Mucosa of descending colon (tissue), 3 donors: ENCODE data around the gene ERBB2. TPM values are rescaled to one million over a fixed set of nuclear protein-coding genes. Genes with fewer than 3 reads are reported as not detected.
A peak's percentile ranks its signal among the peaks of the same experiment; 100 is the strongest.

Source experiments
- ATAC-seq: fragments of 200-7000 bp; cut with Tn5 transposase; one replicate; pipeline ENCODE4 v1.9.1; 2020; ENCODE audit warnings: mild to moderate bottlenecking, moderate library complexity
- DNase-seq, 3 donors: peaks; one replicate each; pipeline ENCODE4 v3.0.0-alpha.2; 2020
- H3K36me3 ChIP-seq: fragments of 200-600 bp; one replicate; pipeline ENCODE4 v1.8.0; 2021; ENCODE audit warnings: low read depth, mild to moderate bottlenecking
- H3K4me1 ChIP-seq: fragments of 200-600 bp; one replicate; pipeline ENCODE4 v1.8.0; 2021; ENCODE audit warnings: low read depth, mild to moderate bottlenecking
- H3K4me3 ChIP-seq: fragments of 200-600 bp; one replicate; pipeline ENCODE4 v1.8.0; 2021; ENCODE audit warnings: mild to moderate bottlenecking
- H3K9me3 ChIP-seq: fragments of 200-600 bp; one replicate; pipeline ENCODE4 v1.8.0; 2021; ENCODE audit warnings: mild to moderate bottlenecking
- CTCF ChIP-seq: fragments of 200-600 bp; IDR thresholded peaks from one replicate; pipeline ENCODE4 v1.8.0; 2022; ENCODE audit warnings: antibody characterized with exemption, mild to moderate bottlenecking
- intact Hi-C, 2 donors: fragments of 100-400 bp; cut with DNase I in 1 of 2; cut with micrococcal nuclease in 1 of 2; formaldehyde crosslinking; loops; one replicate each; pipeline versions ENCODE4 v1.11.0 to v1.11.1; 2022; cut with DNase I, micrococcal nuclease
- total RNA-seq, 3 donors: library from RNA; stranded (reverse); fragmentation: NEBNext Ultra II Directional in 2 of 3; extraction: Animal tissue kit (Norgen Biotek cat#: 25700) in 2 of 3; gene quantifications; one replicate each; pipeline versions ENCODE4 v1.2.1 to v1.2.4, GENCODE V29; 2021 to 2023
- donor health status: DM: no; HTN: no; CAD: no; lungs with moderate emphysema.
- donor health status: DM: no; HTN: no; CAD: no.
- donor health status: DM: no; HTN: yes; CAD: no.

ERBB2 gene
- total RNA-seq, 3 donors from 2014 or later = 104 to 284 (median 161) TPM

GRCh38 chr17:39653662-39654331 is 46.1 kb upstream of the ERBB2 start:
- intact Hi-C loops = no loop called here
- Histone ChIP-seq H3K9me3 (no peaks in the 10 kb centered on the region), H3K36me3 (no peaks in the 10 kb centered on the region), H3K4me1 (peaks cover 30% of the 10 kb centered on the region), H3K4me3 (no peak overlapping the region)
- DNase-seq (peak; percentile 72 to 89 (median 86)), ATAC-seq (peak; percentile 74)
- peak; percentile 81 for TF ChIP-seq CTCF

DNA sequence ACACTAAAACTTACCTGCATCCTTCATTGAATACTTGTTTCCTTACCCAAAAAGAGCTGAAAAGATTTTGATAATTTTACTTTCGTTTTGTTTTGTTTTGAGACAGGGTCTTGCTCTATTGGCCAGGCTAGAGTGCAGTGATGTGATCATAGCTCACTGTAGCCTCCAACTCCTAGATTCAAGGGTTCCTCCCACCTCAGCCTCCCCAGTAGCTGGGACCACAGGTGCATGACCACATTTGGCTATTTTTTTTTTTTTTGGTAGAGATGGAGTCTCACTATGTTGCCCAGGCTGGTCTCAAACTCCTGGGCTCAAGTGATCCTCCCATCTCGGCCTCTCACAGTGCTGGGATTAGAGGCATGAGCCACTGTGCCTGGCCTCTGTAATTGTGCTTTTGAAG is 44.8 kb upstream of the ERBB2 start:
- no peak for DNase-seq
- Histone ChIP-seq H3K9me3 (no peaks in the 10 kb centered on the region), H3K36me3 (no peaks in the 10 kb centered on the region), H3K4me3 (no peak overlapping the region), H3K4me1 (peaks cover 30% of the 10 kb centered on the region)
- no peak for ATAC-seq
- no peak for TF ChIP-seq CTCF
- intact Hi-C loops = no loop called here

DNA sequence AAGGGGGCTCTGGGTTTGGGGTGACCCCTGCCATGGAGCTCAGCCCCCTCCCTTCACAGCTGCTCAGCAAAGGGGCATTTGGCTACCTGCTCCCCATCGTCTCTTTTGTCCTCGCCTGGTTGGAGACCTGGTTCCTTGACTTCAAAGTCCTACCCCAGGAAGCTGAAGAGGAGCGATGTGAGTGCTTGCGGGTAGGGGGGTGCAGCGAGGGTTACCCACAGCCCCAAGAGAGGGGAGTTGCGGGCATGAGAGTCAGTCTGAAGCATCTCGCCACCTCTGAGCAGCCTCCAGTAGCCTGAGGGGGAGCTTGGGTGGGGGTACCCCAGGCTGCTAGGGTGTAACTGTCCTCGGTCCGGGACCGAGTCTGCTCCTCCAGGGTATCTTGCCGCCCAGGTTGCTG is 41.5 kb upstream of the ERBB2 start:
- H3K4me1 ChIP-seq = peaks cover 16% of the 10 kb centered on the region
- no peak for DNase-seq

GRCh38 chr17:39658760-39659159 is 41.1 kb upstream of the ERBB2 start:
- DNase-seq = no peak
- H3K36me3 ChIP-seq = no peaks in the 10 kb centered on the region

More for the DNA sequence above, 41.5 kb upstream of the ERBB2 start:
- intact Hi-C loops = no loop called here
- Histone ChIP-seq H3K9me3 (no peaks in the 10 kb centered on the region), H3K4me3 (no peak overlapping the region), H3K36me3 (no peaks in the 10 kb centered on the region)
- no peak for TF ChIP-seq CTCF
- no peak for ATAC-seq

DNA sequence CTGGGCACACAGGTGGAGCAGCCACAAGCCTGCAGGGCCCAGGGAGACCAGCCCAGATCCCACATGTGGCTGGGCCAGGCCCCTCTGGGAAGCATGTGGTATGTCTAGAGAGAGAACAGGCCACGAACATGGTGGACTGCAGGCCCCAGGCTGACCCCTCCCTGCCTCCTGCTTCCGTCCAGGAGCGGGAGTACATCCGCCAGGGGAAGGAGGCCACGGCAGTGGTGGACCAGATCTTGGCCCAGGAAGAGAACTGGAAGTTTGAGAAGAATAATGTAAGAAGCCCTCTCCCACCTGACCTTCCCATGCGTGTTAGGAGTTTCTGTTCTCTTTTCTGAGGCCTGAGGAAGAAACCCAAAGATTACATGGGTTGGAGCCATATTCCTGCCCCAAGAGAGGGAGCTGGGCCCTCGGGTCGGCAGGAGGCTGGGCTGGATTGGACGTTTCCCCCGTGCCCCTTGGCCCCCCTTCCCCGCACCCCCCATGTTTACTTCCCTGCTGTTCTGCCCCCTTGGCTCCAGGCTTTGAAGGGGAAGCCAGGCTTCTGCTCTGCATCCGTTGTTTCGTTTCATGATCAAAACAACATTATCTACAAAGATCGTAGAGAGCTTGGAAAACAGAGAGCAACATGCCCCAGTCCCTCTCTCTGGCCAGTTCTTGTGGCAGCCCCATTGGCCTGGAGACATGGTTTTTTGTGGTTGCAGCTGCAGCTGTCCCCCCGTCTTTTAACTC is 40.4 kb upstream of the ERBB2 start:
- no peak for ATAC-seq
- Histone ChIP-seq H3K4me3 (no peak overlapping the region), H3K4me1 (peaks cover 23% of the 10 kb centered on the region), H3K36me3 (no peaks in the 10 kb centered on the region), H3K9me3 (no peaks in the 10 kb centered on the region)
- intact Hi-C loops = no loop called here
- DNase-seq = no peak
- TF ChIP-seq CTCF = no peak

More at GRCh38 chr17:39658760-39659159, 41.1 kb upstream of the ERBB2 start:
- H3K9me3 ChIP-seq = no peaks in the 10 kb centered on the region
- intact Hi-C loops = no loop called here
- no peak for TF ChIP-seq CTCF
- peaks cover 18% of the 10 kb centered on the region for H3K4me1 ChIP-seq
- H3K4me3 ChIP-seq = no peak overlapping the region
- ATAC-seq = no peak
